Mucosa of descending colon (tissue), 3 donors: ENCODE data around the gene RLBP1. TPM values are rescaled to one million over a fixed set of nuclear protein-coding genes. Genes with fewer than 3 reads are reported as not detected.
A peak's percentile ranks its signal among the peaks of the same experiment; 100 is the strongest.
"Not testable (repeated sequence)": the region's sequence is repeated elsewhere in the genome, so short reads cannot be mapped to it uniquely, and the experiment has no call there.

Experiments used
- ATAC-seq: fragments of 200-7000 bp; cut with Tn5 transposase; one replicate; pipeline ENCODE4 v1.9.1; 2020; ENCODE audit warnings: mild to moderate bottlenecking, moderate library complexity
- DNase-seq, 3 donors: peaks; one replicate each; pipeline ENCODE4 v3.0.0-alpha.2; 2020
- H3K36me3 ChIP-seq: fragments of 200-600 bp; one replicate; pipeline ENCODE4 v1.8.0; 2021; ENCODE audit warnings: low read depth, mild to moderate bottlenecking
- H3K4me1 ChIP-seq: fragments of 200-600 bp; one replicate; pipeline ENCODE4 v1.8.0; 2021; ENCODE audit warnings: low read depth, mild to moderate bottlenecking
- H3K4me3 ChIP-seq: fragments of 200-600 bp; one replicate; pipeline ENCODE4 v1.8.0; 2021; ENCODE audit warnings: mild to moderate bottlenecking
- H3K9me3 ChIP-seq: fragments of 200-600 bp; one replicate; pipeline ENCODE4 v1.8.0; 2021; ENCODE audit warnings: mild to moderate bottlenecking
- intact Hi-C, 2 donors: fragments of 100-400 bp; cut with DNase I in 1 of 2; cut with micrococcal nuclease in 1 of 2; formaldehyde crosslinking; loops; one replicate each; pipeline versions ENCODE4 v1.11.0 to v1.11.1; 2022; cut with DNase I, micrococcal nuclease
- long read RNA-seq, 2 donors: library from polyadenylated mRNA; unstranded; transcript quantifications; one replicate each; pipeline ENCODE4 v2.0.0, GENCODE V29; 2019 to 2021
- total RNA-seq, 3 donors: library from RNA; stranded (reverse); fragmentation: NEBNext Ultra II Directional in 2 of 3; extraction: Animal tissue kit (Norgen Biotek cat#: 25700) in 2 of 3; gene quantifications; one replicate each; pipeline versions ENCODE4 v1.2.1 to v1.2.4, GENCODE V29; 2021 to 2023
- TF ChIP-seq, protein P1 (sequence below): fragments of 200-600 bp; IDR thresholded peaks from one replicate; pipeline ENCODE4 v1.8.0; 2022; ENCODE audit warnings: antibody characterized with exemption, mild to moderate bottlenecking
- donor health status: DM: no; HTN: no; CAD: no; lungs with moderate emphysema.
- donor health status: DM: no; HTN: no; CAD: no.
- donor health status: DM: no; HTN: yes; CAD: no.

RLBP1 gene
- 1 to 10 TPM in 1 of 3 donors, not detected in 2; 2.1 TPM for total RNA-seq
- long read RNA-seq, donor 1, partial matches to known transcripts, result 0 of 3 reads
- long read RNA-seq, donor 1, other reads (novel, unspliced or antisense), result 2 of 3 reads
- long read RNA-seq, donor 2, result 0 reads

DNA sequence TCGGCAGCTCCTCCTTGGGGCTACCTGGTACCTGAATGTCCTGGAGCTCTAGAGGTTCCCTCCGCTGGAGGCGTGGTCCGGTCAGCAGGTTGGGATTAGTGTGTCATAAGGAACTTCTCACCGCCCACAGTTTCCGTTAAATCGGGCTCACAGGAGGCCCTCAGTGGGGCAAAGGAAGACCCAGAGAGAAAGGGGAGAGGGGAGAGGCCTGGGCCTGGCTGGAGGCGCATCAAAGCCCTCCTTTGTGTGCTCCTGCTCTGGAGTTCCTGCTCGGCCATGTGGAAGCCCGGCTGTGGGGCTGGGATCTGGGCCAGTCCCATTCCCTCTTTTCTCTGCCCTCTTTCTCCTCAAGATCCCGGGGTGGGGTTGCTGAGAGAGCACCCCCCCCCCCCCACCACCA, at the start of gene RLBP1:
TSS of gene RLBP1 (minus strand) at position 37 of the 400 bp plus-strand sequence. CDS start 2,604 bp downstream, outside the sequence.
- H3K4me3 ChIP-seq, result no peak within 1 kb of the TSS
- DNase-seq (no peak), ATAC-seq (no peak)
- H3K9me3 ChIP-seq, result no peaks in the 10 kb centered on the region
- H3K4me1 ChIP-seq, result no peaks in the 10 kb centered on the region
- no peaks in the 10 kb centered on the region for H3K36me3 ChIP-seq
- intact Hi-C loops, result no loop called here
- TF ChIP-seq, protein P1, sequence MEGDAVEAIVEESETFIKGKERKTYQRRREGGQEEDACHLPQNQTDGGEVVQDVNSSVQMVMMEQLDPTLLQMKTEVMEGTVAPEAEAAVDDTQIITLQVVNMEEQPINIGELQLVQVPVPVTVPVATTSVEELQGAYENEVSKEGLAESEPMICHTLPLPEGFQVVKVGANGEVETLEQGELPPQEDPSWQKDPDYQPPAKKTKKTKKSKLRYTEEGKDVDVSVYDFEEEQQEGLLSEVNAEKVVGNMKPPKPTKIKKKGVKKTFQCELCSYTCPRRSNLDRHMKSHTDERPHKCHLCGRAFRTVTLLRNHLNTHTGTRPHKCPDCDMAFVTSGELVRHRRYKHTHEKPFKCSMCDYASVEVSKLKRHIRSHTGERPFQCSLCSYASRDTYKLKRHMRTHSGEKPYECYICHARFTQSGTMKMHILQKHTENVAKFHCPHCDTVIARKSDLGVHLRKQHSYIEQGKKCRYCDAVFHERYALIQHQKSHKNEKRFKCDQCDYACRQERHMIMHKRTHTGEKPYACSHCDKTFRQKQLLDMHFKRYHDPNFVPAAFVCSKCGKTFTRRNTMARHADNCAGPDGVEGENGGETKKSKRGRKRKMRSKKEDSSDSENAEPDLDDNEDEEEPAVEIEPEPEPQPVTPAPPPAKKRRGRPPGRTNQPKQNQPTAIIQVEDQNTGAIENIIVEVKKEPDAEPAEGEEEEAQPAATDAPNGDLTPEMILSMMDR, result no peak

DNA sequence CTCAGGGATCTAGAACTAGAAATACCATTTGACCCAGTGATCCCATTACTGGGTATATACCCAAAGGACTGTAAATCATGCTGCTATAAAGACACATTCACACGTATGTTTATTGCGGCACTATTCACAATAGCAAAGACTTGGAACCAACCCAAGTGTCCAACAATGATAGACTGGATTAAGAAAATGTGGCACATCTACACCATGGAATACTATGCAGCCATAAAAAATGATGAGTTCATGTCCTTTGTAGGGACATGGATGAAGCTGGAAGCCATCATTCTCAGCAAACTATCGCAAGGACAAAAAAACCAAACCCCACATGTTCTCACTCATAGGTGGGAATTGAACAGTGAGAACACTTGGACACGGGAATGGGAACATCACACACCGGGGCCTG, 28.8 kb upstream of the RLBP1 start:
- intact Hi-C loops, H3K9me3 ChIP-seq, H3K36me3 ChIP-seq, ATAC-seq, H3K4me3 ChIP-seq, DNase-seq, H3K4me1 ChIP-seq: not testable (repeated sequence)

DNA sequence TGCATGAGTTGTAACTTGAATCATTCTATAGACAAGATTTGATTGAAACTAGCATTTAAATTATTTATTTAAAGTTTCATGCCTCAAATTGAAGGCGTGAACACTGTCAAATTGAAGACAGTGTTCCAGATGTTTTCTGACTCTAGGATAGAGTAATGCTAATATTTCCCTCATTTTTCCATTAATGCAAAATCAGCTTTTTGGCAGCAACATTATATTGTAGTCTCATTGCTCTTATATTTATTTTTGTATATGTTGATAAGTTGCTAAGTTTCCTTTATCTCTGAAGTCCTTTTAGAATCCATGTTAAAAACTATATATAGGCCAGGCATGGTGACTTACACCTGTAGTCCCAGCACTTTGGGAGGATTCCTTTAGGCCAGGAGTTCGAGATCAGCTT, 27.2 kb upstream of the RLBP1 start:
- intact Hi-C loops, result no loop called here

DNA sequence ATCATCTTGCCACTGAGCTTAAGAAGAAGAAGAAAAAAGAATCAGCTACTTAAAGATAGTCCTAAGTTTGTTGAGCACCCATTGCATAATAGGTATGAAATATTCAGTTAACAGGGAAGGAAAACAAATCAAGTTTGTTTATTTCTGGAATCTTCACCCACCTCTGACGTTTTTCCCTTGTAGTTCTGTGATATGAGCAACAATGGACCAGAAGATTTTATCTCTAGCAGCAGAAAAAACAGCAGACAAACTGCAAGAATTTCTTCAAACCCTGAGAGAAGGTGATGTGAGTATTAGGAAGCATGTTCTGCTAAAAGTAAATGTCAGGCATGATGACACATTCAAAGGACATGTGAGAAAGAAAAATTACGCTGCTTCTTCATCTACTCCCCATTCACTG, 26.1 kb upstream of the RLBP1 start:
- intact Hi-C loops, result no loop called here
- Histone ChIP-seq H3K4me3 (no peak overlapping the region), H3K9me3 (no peaks in the 10 kb centered on the region), H3K4me1 (peaks cover 8% of the 10 kb centered on the region), H3K36me3 (no peaks in the 10 kb centered on the region)
- TF ChIP-seq, protein P1, result no peak
- ATAC-seq (no peak), DNase-seq (no peak)

More for the DNA sequence above, 27.2 kb upstream of the RLBP1 start:
- DNase-seq (no peak), ATAC-seq (no peak)
- H3K4me3 ChIP-seq, result no peak overlapping the region
- peaks cover 8% of the 10 kb centered on the region for H3K4me1 ChIP-seq
- H3K9me3 ChIP-seq, result no peaks in the 10 kb centered on the region
- no peaks in the 10 kb centered on the region for H3K36me3 ChIP-seq
- TF ChIP-seq, protein P1, result no peak

DNA sequence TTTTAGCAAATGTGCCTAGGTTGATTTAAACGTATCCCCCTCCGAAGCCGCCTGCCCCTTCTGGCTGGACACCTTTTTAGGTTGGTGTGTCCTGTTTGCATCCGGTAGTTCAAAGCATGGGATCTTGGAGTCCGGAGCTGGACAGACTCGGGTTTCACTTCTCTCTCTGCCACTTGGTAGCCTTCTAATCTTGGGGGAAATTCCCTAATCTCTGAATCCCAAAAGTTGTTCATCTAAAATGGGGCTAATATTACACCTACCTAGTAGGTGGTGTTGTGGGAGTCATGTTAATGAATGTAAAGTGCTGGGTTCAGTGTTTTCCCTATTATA, 23.2 kb upstream of the RLBP1 start:
- intact Hi-C loops, result no loop called here
- DNase-seq, result no peak
- Histone ChIP-seq H3K4me1 (peaks cover 8% of the 10 kb centered on the region), H3K36me3 (no peaks in the 10 kb centered on the region), H3K4me3 (peak overlapping the region; percentile 55), H3K9me3 (no peaks in the 10 kb centered on the region)
- ATAC-seq, result peak; percentile 5
- TF ChIP-seq, protein P1, result no peak

DNA sequence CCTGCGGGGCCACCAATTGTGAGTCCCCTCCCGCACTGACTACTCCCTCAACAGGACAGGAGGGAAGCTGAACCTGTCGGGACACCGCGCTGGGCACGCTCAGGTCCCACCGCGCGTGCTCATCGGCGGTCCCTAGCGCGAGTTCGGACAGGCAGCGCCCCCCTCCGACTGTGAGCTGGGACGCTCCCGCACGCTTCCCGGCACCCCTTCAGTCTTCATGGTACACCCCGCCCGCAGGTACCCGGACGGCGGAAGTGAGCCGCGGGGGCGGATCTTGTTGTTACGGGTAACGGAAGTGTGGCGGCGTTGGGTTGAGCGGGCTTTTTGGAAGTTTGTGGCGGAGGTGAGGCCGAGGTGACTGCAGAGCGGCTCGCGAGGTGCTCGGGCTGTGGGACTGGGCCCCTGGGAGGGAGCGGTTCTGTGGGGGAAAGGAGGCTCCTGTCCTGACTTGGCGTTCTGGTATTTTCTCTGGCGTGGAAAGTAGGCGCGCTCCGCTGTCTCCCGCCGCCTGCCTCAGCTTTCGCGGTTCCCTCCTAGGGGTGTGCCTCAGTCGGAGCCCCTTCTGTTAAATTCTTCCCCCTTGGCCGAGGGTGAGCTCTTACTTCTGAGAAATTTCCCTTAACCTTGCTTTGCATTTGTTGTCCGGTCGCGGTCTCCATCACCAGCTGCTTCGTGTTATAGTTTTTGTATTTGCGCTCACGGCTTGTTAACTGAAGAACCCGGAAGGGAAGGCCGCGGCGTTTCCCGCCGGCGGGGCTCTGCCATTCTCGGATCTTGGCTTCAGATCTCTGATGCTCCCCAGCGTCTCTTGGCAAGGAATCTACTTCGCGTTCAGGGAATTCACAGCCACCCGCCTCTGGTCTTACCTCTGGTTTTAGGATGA, 22.6 kb upstream of the RLBP1 start, which contains the start of gene FANCI:
TSS of gene FANCI (plus strand) at position 289 of the 883 bp plus-strand sequence. CDS start 3,669 bp downstream, outside the sequence.
- Histone ChIP-seq H3K4me3 (peak within 1 kb of the TSS; percentile 55), H3K36me3 (no peaks in the 10 kb centered on the region), H3K9me3 (no peaks in the 10 kb centered on the region), H3K4me1 (peaks cover 8% of the 10 kb centered on the region)
- ATAC-seq (peak; percentile 100), DNase-seq (peak; percentile 98 to 99 (median 99))
- intact Hi-C loops, result no loop called here
- TF ChIP-seq, protein P1, result peak; percentile 37
